ENCODE results near the gene HCFC1R1.
"Not testable (repeated sequence)": the region's sequence is repeated elsewhere in the genome, so short reads cannot be mapped to it uniquely, and the experiment has no call there.

Gene HCFC1R1

GRCh38 chr16:3057181-3058138 lies 33.7 kb upstream of the HCFC1R1 start:
- no peak for DNase-seq

- no peak for DNase-seq
Measured at GRCh38 chr16:3056336-3057180, 32.8 kb upstream of the HCFC1R1 start.

- not testable (repeated sequence) for DNase-seq
Measured at GRCh38 chr16:3055734-3056115, 32.0 kb upstream of the HCFC1R1 start.

GRCh38 chr16:3054965-3055733 lies 31.4 kb upstream of the HCFC1R1 start:
- DNase-seq: no peak

- DNase-seq: not testable (repeated sequence)
Measured at GRCh38 chr16:3053330-3053710, 29.6 kb upstream of the HCFC1R1 start.

- DNase-seq: not testable (repeated sequence)
Measured at GRCh38 chr16:3052571-3053329, 29.0 kb upstream of the HCFC1R1 start.

- no peak for DNase-seq
Measured at GRCh38 chr16:3051494-3051893, 27.8 kb upstream of the HCFC1R1 start.

GRCh38 chr16:3051009-3051408 lies 27.3 kb upstream of the HCFC1R1 start:
- no peak for DNase-seq

- DNase-seq: no peak
Measured at GRCh38 chr16:3050487-3050886, 26.7 kb upstream of the HCFC1R1 start.

GRCh38 chr16:3049921-3050481 lies 26.3 kb upstream of the HCFC1R1 start:
- DNase-seq: no peak

- DNase-seq: no peak
Measured at GRCh38 chr16:3047387-3047720, 23.6 kb upstream of the HCFC1R1 start.

- no peak for DNase-seq
Measured at GRCh38 chr16:3046641-3047386, 23.1 kb upstream of the HCFC1R1 start.

GRCh38 chr16:3045758-3046640 lies 22.3 kb upstream of the HCFC1R1 start, which contains the start of gene MMP25:
Gene MMP25, plus strand, starts transcription at chr16:3046561. Its CDS starts 357 bp downstream, at chr16:3046918.
- no peak for DNase-seq

GRCh38 chr16:3044708-3045107 lies 21.0 kb upstream of the HCFC1R1 start:
- DNase-seq: no peak

- DNase-seq: no peak
Measured at GRCh38 chr16:3042376-3042775, 18.6 kb upstream of the HCFC1R1 start.

- DNase-seq: no peak
Measured at GRCh38 chr16:3038896-3039295, 15.2 kb upstream of the HCFC1R1 start.

- DNase-seq: no peak
Measured at GRCh38 chr16:3038256-3038655, 14.5 kb upstream of the HCFC1R1 start.

- DNase-seq: no peak
Measured at GRCh38 chr16:3036726-3037315, 13.1 kb upstream of the HCFC1R1 start, which contains the start of gene BICDL2. Gene BICDL2, minus strand, starts transcription at chr16:3036944. Its CDS starts 1,448 bp downstream, at chr16:3035496.

Data from anterior cingulate cortex (tissue), 58 donors.